PFSK-1 (cell line): ENCODE results near the gene GPR137B.

Experiments
- FOXP2 ChIP-seq: optimal IDR thresholded peaks from 2 replicates; pipeline ENCODE3; 2011; ENCODE audit warnings: borderline replicate concordance, control low read depth, inconsistent platforms; ENCODE audit not compliant: insufficient read depth; ENCODE audit errors: extremely low read length, extremely low read depth
- REST ChIP-seq, 2 experiments: IDR thresholded peaks; 2 replicates each; pipeline versions ENCODE4 v1.6.1 to v1.8.0; 2011 to 2012; ENCODE audit warnings: low read depth in 2 of 2, low read length in 2 of 2, control low read depth in 1 of 2, inconsistent platforms in 1 of 2, mild to moderate bottlenecking in 1 of 2, moderate library complexity in 1 of 2; ENCODE audit not compliant: insufficient read depth in 1 of 2

GRCh38 chr1:236140705-236141446, 1.5 kb upstream of the GPR137B start:
- TF ChIP-seq REST (IDR thresholded peaks at IDR 0.05; ENCODE audit: insufficient read depth in 1 of 2, low read depth in 2 of 2, low read length in 2 of 2) = no peak
- no peak for TF ChIP-seq FOXP2
